ENCODE data around the gene RBMS2.

The RBMS2 gene

GRCh38 chr12:56599797-56600196 lies 78.2 kb downstream of the RBMS2 start:
- Histone ChIP-seq H3K36me3 (ENCODE audit: insufficient read depth, low read length) (peaks cover 82% of the 10 kb centered on the region), H3K9ac (ENCODE audit: insufficient read length) (no peak overlapping the region), H3K4me3 (no peak overlapping the region), H3K27ac (no peak overlapping the region), H3K9me3 (ENCODE audit: low read depth, low read length) (no peaks in the 10 kb centered on the region)
- TF ChIP-seq EZH2 (IDR thresholded peaks at IDR 0.05) (no peak), POLR2AphosphoS5 (IDR thresholded peaks at IDR 0.05; ENCODE audit: borderline replicate concordance, low read depth, low read length) (no peak), FOXP2 (optimal IDR thresholded peaks at IDR 0.05; ENCODE audit: control extremely low read depth, extremely low read length, insufficient read depth) (no peak)
- no peak for DNase-seq (ENCODE audit: low read depth, low spot score)

GRCh38 chr12:56600753-56601152 lies 79.1 kb downstream of the RBMS2 start:
- TF ChIP-seq FOXP2 (optimal IDR thresholded peaks at IDR 0.05; ENCODE audit: control extremely low read depth, extremely low read length, insufficient read depth) (no peak), EZH2 (IDR thresholded peaks at IDR 0.05) (no peak), POLR2AphosphoS5 (IDR thresholded peaks at IDR 0.05; ENCODE audit: borderline replicate concordance, low read depth, low read length) (no peak)
- no peak for DNase-seq (ENCODE audit: low read depth, low spot score)
- H3K36me3 ChIP-seq (ENCODE audit: insufficient read depth, low read length) = peaks cover 90% of the 10 kb centered on the region

GRCh38 chr12:56601503-56601902 lies 79.9 kb downstream of the RBMS2 start:
- Histone ChIP-seq H3K9me3 (ENCODE audit: low read depth, low read length) (no peaks in the 10 kb centered on the region), H3K9ac (ENCODE audit: insufficient read length) (no peak overlapping the region), H3K4me3 (no peak overlapping the region), H3K27ac (no peak overlapping the region), H3K36me3 (ENCODE audit: insufficient read depth, low read length) (peaks cover 97% of the 10 kb centered on the region)
- TF ChIP-seq EZH2 (IDR thresholded peaks at IDR 0.05) (no peak), FOXP2 (optimal IDR thresholded peaks at IDR 0.05; ENCODE audit: control extremely low read depth, extremely low read length, insufficient read depth) (no peak), POLR2AphosphoS5 (IDR thresholded peaks at IDR 0.05; ENCODE audit: borderline replicate concordance, low read depth, low read length) (no peak)
- DNase-seq (ENCODE audit: low read depth, low spot score) = no peak

More at GRCh38 chr12:56600753-56601152, 79.1 kb downstream of the RBMS2 start:
- Histone ChIP-seq H3K4me3 (no peak overlapping the region), H3K27ac (no peak overlapping the region), H3K9ac (ENCODE audit: insufficient read length) (no peak overlapping the region), H3K9me3 (ENCODE audit: low read depth, low read length) (no peaks in the 10 kb centered on the region)

DNA sequence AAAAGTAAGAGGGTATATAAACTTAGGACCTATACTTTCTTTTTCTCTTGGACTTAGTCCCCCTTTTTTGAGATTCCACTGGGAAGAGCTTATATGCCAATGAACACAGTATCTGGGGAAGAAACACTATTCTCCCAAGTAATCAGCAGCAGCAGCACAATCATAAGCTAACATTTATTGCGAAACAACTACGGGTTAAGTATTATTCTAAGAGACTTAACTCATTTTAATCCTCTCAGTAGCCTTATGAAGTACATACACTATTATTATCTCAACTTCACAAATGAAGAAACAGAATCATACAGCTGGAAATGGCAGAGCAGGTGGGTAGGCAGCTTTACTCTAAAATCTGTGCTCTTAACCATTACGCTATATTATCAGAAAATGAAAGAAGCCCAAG lies 80.6 kb downstream of the RBMS2 start:
- H3K9ac ChIP-seq (ENCODE audit: insufficient read length) = no peak overlapping the region
- peaks cover 97% of the 10 kb centered on the region for H3K36me3 ChIP-seq (ENCODE audit: insufficient read depth, low read length)
- H3K4me3 ChIP-seq = no peak overlapping the region
- DNase-seq (ENCODE audit: low read depth, low spot score) = no peak
- no peak for TF ChIP-seq POLR2AphosphoS5 (IDR thresholded peaks at IDR 0.05; ENCODE audit: borderline replicate concordance, low read depth, low read length)
- no peak for TF ChIP-seq EZH2 (IDR thresholded peaks at IDR 0.05)
- no peaks in the 10 kb centered on the region for H3K9me3 ChIP-seq (ENCODE audit: low read depth, low read length)
- no peak overlapping the region for H3K27ac ChIP-seq

- Histone ChIP-seq H3K27ac (no peak overlapping the region), H3K9me3 (ENCODE audit: low read depth, low read length) (no peaks in the 10 kb centered on the region), H3K9ac (ENCODE audit: insufficient read length) (no peak overlapping the region), H3K36me3 (ENCODE audit: insufficient read depth, low read length) (peaks cover 86% of the 10 kb centered on the region), H3K4me3 (no peak overlapping the region)
- no peak for DNase-seq (ENCODE audit: low read depth, low spot score)
- TF ChIP-seq POLR2AphosphoS5 (IDR thresholded peaks at IDR 0.05; ENCODE audit: borderline replicate concordance, low read depth, low read length) = no peak
- no peak for TF ChIP-seq EZH2 (IDR thresholded peaks at IDR 0.05)
- no peak for TF ChIP-seq FOXP2 (optimal IDR thresholded peaks at IDR 0.05; ENCODE audit: control extremely low read depth, extremely low read length, insufficient read depth)
Measured at GRCh38 chr12:56604355-56604754, 82.7 kb downstream of the RBMS2 start.

GRCh38 chr12:56614627-56615026 lies 93.0 kb downstream of the RBMS2 start:
- H3K4me3 ChIP-seq = no peak overlapping the region
- no peak overlapping the region for H3K27ac ChIP-seq
- H3K9ac ChIP-seq (ENCODE audit: insufficient read length) = no peak overlapping the region
- no peak for DNase-seq (ENCODE audit: low read depth, low spot score)
- peaks cover 86% of the 10 kb centered on the region for H3K36me3 ChIP-seq (ENCODE audit: insufficient read depth, low read length)
- H3K9me3 ChIP-seq (ENCODE audit: low read depth, low read length) = no peaks in the 10 kb centered on the region
- TF ChIP-seq POLR2AphosphoS5 (IDR thresholded peaks at IDR 0.05; ENCODE audit: borderline replicate concordance, low read depth, low read length) (no peak), EZH2 (IDR thresholded peaks at IDR 0.05) (no peak), FOXP2 (optimal IDR thresholded peaks at IDR 0.05; ENCODE audit: control extremely low read depth, extremely low read length, insufficient read depth) (no peak)

- H3K9ac ChIP-seq (ENCODE audit: insufficient read length) = no peak overlapping the region
- peaks cover 84% of the 10 kb centered on the region for H3K36me3 ChIP-seq (ENCODE audit: insufficient read depth, low read length)
- H3K27ac ChIP-seq = no peak overlapping the region
- no peak for DNase-seq (ENCODE audit: low read depth, low spot score)
- no peak overlapping the region for H3K4me3 ChIP-seq
- no peaks in the 10 kb centered on the region for H3K9me3 ChIP-seq (ENCODE audit: low read depth, low read length)
- TF ChIP-seq POLR2AphosphoS5 (IDR thresholded peaks at IDR 0.05; ENCODE audit: borderline replicate concordance, low read depth, low read length) = no peak
- no peak for TF ChIP-seq EZH2 (IDR thresholded peaks at IDR 0.05)
- TF ChIP-seq FOXP2 (optimal IDR thresholded peaks at IDR 0.05; ENCODE audit: control extremely low read depth, extremely low read length, insufficient read depth) = no peak
Measured at GRCh38 chr12:56616244-56616643, 94.6 kb downstream of the RBMS2 start.

GRCh38 chr12:56616925-56617324 lies 95.3 kb downstream of the RBMS2 start:
- Histone ChIP-seq H3K27ac (no peak overlapping the region), H3K4me3 (no peak overlapping the region), H3K36me3 (ENCODE audit: insufficient read depth, low read length) (peaks cover 79% of the 10 kb centered on the region), H3K9ac (ENCODE audit: insufficient read length) (no peak overlapping the region), H3K9me3 (ENCODE audit: low read depth, low read length) (no peaks in the 10 kb centered on the region)
- TF ChIP-seq FOXP2 (optimal IDR thresholded peaks at IDR 0.05; ENCODE audit: control extremely low read depth, extremely low read length, insufficient read depth) (no peak), EZH2 (IDR thresholded peaks at IDR 0.05) (no peak), POLR2AphosphoS5 (IDR thresholded peaks at IDR 0.05; ENCODE audit: borderline replicate concordance, low read depth, low read length) (no peak)
- DNase-seq (ENCODE audit: low read depth, low spot score) = no peak

- Histone ChIP-seq H3K36me3 (ENCODE audit: insufficient read depth, low read length) (peaks cover 47% of the 10 kb centered on the region), H3K27ac (no peak overlapping the region), H3K4me3 (no peak overlapping the region), H3K9me3 (ENCODE audit: low read depth, low read length) (no peaks in the 10 kb centered on the region), H3K9ac (ENCODE audit: insufficient read length) (no peak overlapping the region)
- DNase-seq (ENCODE audit: low read depth, low spot score) = no peak
- TF ChIP-seq EZH2 (IDR thresholded peaks at IDR 0.05) (no peak), POLR2AphosphoS5 (IDR thresholded peaks at IDR 0.05; ENCODE audit: borderline replicate concordance, low read depth, low read length) (no peak), FOXP2 (optimal IDR thresholded peaks at IDR 0.05; ENCODE audit: control extremely low read depth, extremely low read length, insufficient read depth) (no peak)
Measured at GRCh38 chr12:56622535-56622934, 100.9 kb downstream of the RBMS2 start.
